ENCODE measurements around the gene SP110. TPM values are rescaled to one million over a fixed set of nuclear protein-coding genes. Genes with fewer than 3 reads are reported as not detected.

The SP110 gene
- total RNA-seq, 1 experiment from 2014 or later = 16.4 TPM

Other genes starting within 250 kb of the SP110 start
- not detected in 2 replicates for gene SLC16A14, start 151.1 kb downstream of the SP110 start, total RNA-seq (2014; rRNA removed; shearing (Covaris generic))
- not detected in 2 replicates for gene SP140, start 5.8 kb upstream of the SP110 start, total RNA-seq (2014; rRNA removed; shearing (Covaris generic))
- 0.83 and 0.87 TPM in 2 replicates for gene SP140L, start 107.2 kb upstream of the SP110 start, total RNA-seq (2014; rRNA removed; shearing (Covaris generic))
- 43.2 and 44.3 TPM in 2 replicates for gene SP100, start 196.2 kb upstream of the SP110 start, total RNA-seq (2014; rRNA removed; shearing (Covaris generic))

All from SK-MEL-5 (cell line).